IMR-90 (cell line): Measurements from ENCODE around the gene MOB3A. TPM values are rescaled to one million over a fixed set of nuclear protein-coding genes. Genes with fewer than 3 reads are reported as not detected.

Experiments
- ATAC-seq: fragments of 200-7000 bp; cut with Tn5 transposase; 2 replicates; pipeline ENCODE4 v1.9.1; 2020; ENCODE audit warnings: low read depth, mild to moderate bottlenecking, moderate library complexity
- BruUV-seq: library from RNA; stranded (reverse); fragments of 400-500 nt; replicated peaks from 2 replicates; lab custom pipeline; 2021; lab: Mats Ljungman, UMichigan
- CTCF ChIA-PET: fragments of 300-600 bp; formaldehyde crosslinking; extraction: SDS; loops from one replicate; lab custom pipeline; 2021; ENCODE audit warnings: antibody characterized with exemption; lab: Yijun Ruan, JAX
- POLR2A ChIA-PET: fragments of 300-600 bp; sonication (Branson Sonifier 250); formaldehyde crosslinking; loops from one replicate; lab custom pipeline; 2022; ENCODE audit warnings: antibody characterized with exemption; ENCODE audit not compliant: unreplicated experiment; lab: Charles Lee
- DNase-seq: peaks from one replicate; pipeline ENCODE4 v3.0.0; 2013
- H2AFZ ChIP-seq: replicated peaks from 2 replicates; pipeline ENCODE3; 2013; ENCODE audit warnings: low read length, mild to moderate bottlenecking; ENCODE audit not compliant: poor library complexity
- H2AK5ac ChIP-seq: 2 replicates; pipeline ENCODE4 v1.6.1; 2013; ENCODE audit warnings: low read depth, low read length, inconsistent platforms
- H2AK9ac ChIP-seq: replicated peaks from 2 replicates; pipeline ENCODE3; 2013; ENCODE audit warnings: mild to moderate bottlenecking, low read depth, low read length, moderate library complexity; ENCODE audit not compliant: poor library complexity
- H2BK120ac ChIP-seq: 2 replicates; pipeline ENCODE4 v1.6.1; 2013; ENCODE audit warnings: low read depth, low read length, inconsistent platforms
- H2BK15ac ChIP-seq: 3 replicates; pipeline ENCODE4 v1.6.1; 2013; ENCODE audit warnings: low read depth, low read length, inconsistent platforms
- H2BK20ac ChIP-seq: 2 replicates; pipeline ENCODE4 v1.6.1; 2013; ENCODE audit warnings: low read depth, mild to moderate bottlenecking, inconsistent platforms, low read length, moderate library complexity
- H2BK5ac ChIP-seq: 2 replicates; pipeline ENCODE4 v1.6.1; 2013; ENCODE audit warnings: mild to moderate bottlenecking, low read depth, low read length, inconsistent platforms; ENCODE audit not compliant: poor library complexity, severe bottlenecking
- H3K14ac ChIP-seq: replicated peaks from 2 replicates; pipeline ENCODE4 v1.6.1; 2013; ENCODE audit warnings: low read depth, low read length, inconsistent platforms
- H3K18ac ChIP-seq: 2 replicates; pipeline ENCODE4 v1.6.1; 2013; ENCODE audit warnings: low read depth, low read length, control low read depth
- H3K23ac ChIP-seq: 2 replicates; pipeline ENCODE4 v1.6.1; 2013; ENCODE audit warnings: low read depth, low read length, inconsistent platforms
- H3K27ac ChIP-seq: 2 replicates; pipeline ENCODE4 v1.5.1; 2013; ENCODE audit warnings: mild to moderate bottlenecking, control low read depth, low read length; ENCODE audit not compliant: insufficient read depth
- H3K27me3 ChIP-seq: 2 replicates; pipeline ENCODE4 v1.6.1; 2013; ENCODE audit warnings: low read length; ENCODE audit not compliant: control insufficient read depth, insufficient read depth
- H3K36me3 ChIP-seq: 2 replicates; pipeline ENCODE4 v1.6.1; 2013; ENCODE audit warnings: low read length, mixed read lengths; ENCODE audit not compliant: control insufficient read depth, insufficient read depth
- H3K4ac ChIP-seq: 2 replicates; pipeline ENCODE4 v1.6.1; 2013; ENCODE audit warnings: low read depth, low read length, inconsistent platforms
- H3K4me1 ChIP-seq: 2 replicates; pipeline ENCODE4 v1.6.1; 2013; ENCODE audit warnings: low read length, mixed read lengths; ENCODE audit not compliant: control insufficient read depth, insufficient read depth
- H3K4me2 ChIP-seq: 2 replicates; pipeline ENCODE4 v1.6.1; 2013; ENCODE audit warnings: low read depth, mild to moderate bottlenecking, control low read depth, low read length, moderate library complexity
- H3K4me3 ChIP-seq: 2 replicates; pipeline ENCODE4 v1.5.1; 2013; ENCODE audit warnings: low read depth, mild to moderate bottlenecking, control low read depth, low read length, moderate library complexity; ENCODE audit not compliant: insufficient read depth
- H3K56ac ChIP-seq: 2 replicates; pipeline ENCODE4 v1.6.1; 2013; ENCODE audit warnings: low read length, inconsistent platforms; ENCODE audit not compliant: insufficient read depth; ENCODE audit errors: extremely low read depth
- H3K79me1 ChIP-seq, 2 experiments: 2 replicates each; pipeline ENCODE4 v1.6.1; 2013; ENCODE audit warnings: low read length in 2 of 2, inconsistent platforms in 1 of 2, low read depth in 1 of 2
- H3K9ac ChIP-seq: 2 replicates; pipeline ENCODE4 v1.6.1; 2013; ENCODE audit warnings: low read depth, low read length, control low read depth
- H3K9me1 ChIP-seq: 2 replicates; pipeline ENCODE4 v1.6.1; 2013; ENCODE audit warnings: low read length, inconsistent platforms; ENCODE audit not compliant: insufficient read depth
- H3K9me3 ChIP-seq: 2 replicates; pipeline ENCODE4 v1.6.1; 2013; ENCODE audit warnings: low read length; ENCODE audit not compliant: control insufficient read depth, insufficient read depth
- H4K20me1 ChIP-seq: 2 replicates; pipeline ENCODE4 v1.6.1; 2013; ENCODE audit warnings: low read length, inconsistent platforms; ENCODE audit not compliant: insufficient read depth
- H4K5ac ChIP-seq: 2 replicates; pipeline ENCODE4 v1.6.1; 2013; ENCODE audit warnings: mild to moderate bottlenecking, low read depth, low read length, control low read depth
- H4K8ac ChIP-seq, 2 experiments: 2 replicates each; pipeline ENCODE4 v1.6.1; 2013; ENCODE audit warnings: low read depth in 2 of 2, low read length in 2 of 2, control low read depth in 1 of 2, inconsistent platforms in 1 of 2
- H4K91ac ChIP-seq: 2 replicates; pipeline ENCODE4 v1.6.1; 2013; ENCODE audit warnings: low read depth, low read length, inconsistent platforms; ENCODE audit not compliant: insufficient read depth
- BHLHE40 ChIP-seq: fragments of 150-350 bp; IDR thresholded peaks from 2 replicates; pipeline ENCODE4 v1.6.1; 2016; ENCODE audit warnings: mild to moderate bottlenecking, low read depth, low read length
- CEBPB ChIP-seq: IDR thresholded peaks from 2 replicates; pipeline ENCODE4 v1.6.1; 2012; ENCODE audit warnings: low read depth, low read length, improper control_type of control experiment
- CHD1 ChIP-seq: IDR thresholded peaks from 2 replicates; pipeline ENCODE4 v1.6.1; 2012; ENCODE audit warnings: low read depth, low read length, improper control_type of control experiment
- FOS ChIP-seq: fragments of 150-350 bp; IDR thresholded peaks from 2 replicates; pipeline ENCODE4 v1.6.1; 2016; ENCODE audit warnings: low read depth, low read length
- MAFK ChIP-seq: IDR thresholded peaks from 2 replicates; pipeline ENCODE4 v1.6.1; 2012; ENCODE audit warnings: low read depth, low read length, improper control_type of control experiment
- MXI1 ChIP-seq: IDR thresholded peaks from 2 replicates; pipeline ENCODE4 v1.6.1; 2012; ENCODE audit warnings: low read depth, mild to moderate bottlenecking, low read length, moderate library complexity, borderline replicate concordance
- NFE2L2 ChIP-seq: fragments of 150-350 bp; IDR thresholded peaks from 2 replicates; pipeline ENCODE4 v1.6.1; 2016; ENCODE audit warnings: low read depth, mild to moderate bottlenecking, low read length
- POLR2A ChIP-seq: IDR thresholded peaks from 2 replicates; pipeline ENCODE4 v1.6.1; 2012; ENCODE audit warnings: mild to moderate bottlenecking, low read depth, low read length
- RAD21 ChIP-seq: IDR thresholded peaks from 2 replicates; pipeline ENCODE4 v1.6.1; 2012; ENCODE audit warnings: low read length, improper control_type of control experiment
- RCOR1 ChIP-seq: IDR thresholded peaks from 2 replicates; pipeline ENCODE4 v1.6.1; 2012; ENCODE audit warnings: mild to moderate bottlenecking, low read length, improper control_type of control experiment; ENCODE audit not compliant: insufficient replicate concordance
- RFX5 ChIP-seq: IDR thresholded peaks from 2 replicates; pipeline ENCODE4 v1.8.0; 2012; ENCODE audit warnings: low read depth, mild to moderate bottlenecking, low read length, moderate library complexity
- SMC3 ChIP-seq: fragments of 150-350 bp; IDR thresholded peaks from 2 replicates; pipeline ENCODE4 v1.6.1; 2016; ENCODE audit warnings: low read depth, mild to moderate bottlenecking, antibody characterized with exemption, low read length, moderate library complexity
- WGBS, 2 experiments: methylation state at CpG; one replicate each; pipeline versions ENCODE4 v1.1.5 to v1.1.7; 2013; ENCODE audit warnings: missing lambda C conversion rate in 2 of 2; ENCODE audit not compliant: insufficient read length in 1 of 2; ENCODE audit errors: extremely low coverage in 2 of 2; 5-methylcytosine and 5-hydroxymethylcytosine counted together
- dilution Hi-C: fragments of 300-500 bp; cut with HindIII; formaldehyde crosslinking; loops from one replicate; pipeline ENCODE4 v1.14.3; 2018; ENCODE audit warnings: low sequenced_read_pairs; ENCODE audit not compliant: unreplicated experiment
- in situ Hi-C: fragments of 300-500 bp; cut with MboI; formaldehyde crosslinking; loops from 3 replicates; pipeline ENCODE4 v1.14.3; 2019; ENCODE audit warnings: low sequenced_read_pairs, inconsistent platforms, mixed read lengths
- intact Hi-C: fragments of 100-400 bp; cut with micrococcal nuclease; formaldehyde crosslinking; loops from 2 replicates; pipeline ENCODE4 v1.10.0; 2022
- polyA plus RNA-seq, 3 experiments: library from polyadenylated mRNA; depleted of rRNA; stranded (reverse); fragments of >200 nt; gene quantifications; 2 replicates each; pipeline ENCODE4 v1.2.3, GENCODE V29; 2012; ENCODE audit warnings: low replicate concordance in 1 of 3
- total RNA-seq: library from RNA; depleted of rRNA; stranded (reverse); fragments of >200 nt; gene quantifications from 2 replicates; pipeline ENCODE4 v1.2.3, GENCODE V29; 2012
- TF ChIP-seq, protein P1 (sequence below): fragments of 150-350 bp; IDR thresholded peaks from 2 replicates; pipeline ENCODE4 v1.6.1; 2016; ENCODE audit warnings: low read depth, mild to moderate bottlenecking, low read length, moderate library complexity, borderline replicate concordance
- TF ChIP-seq, protein P2 (sequence below): fragments of 150-350 bp; IDR thresholded peaks from 2 replicates; pipeline ENCODE4 v1.6.1; 2017; ENCODE audit warnings: mild to moderate bottlenecking, antibody characterized with exemption, low read length, low read depth
- TF ChIP-seq, protein P3 (sequence below): conservative IDR thresholded peaks from 2 replicates; pipeline ENCODE4 v1.5.1; 2012; ENCODE audit warnings: mild to moderate bottlenecking, low read depth, low read length, improper control_type of control experiment

MOB3A gene
- total and polyA plus RNA-seq, 2 of the 4 experiments (the other 2 are of a cell fraction) = 9.3 to 26.5 TPM

DNA sequence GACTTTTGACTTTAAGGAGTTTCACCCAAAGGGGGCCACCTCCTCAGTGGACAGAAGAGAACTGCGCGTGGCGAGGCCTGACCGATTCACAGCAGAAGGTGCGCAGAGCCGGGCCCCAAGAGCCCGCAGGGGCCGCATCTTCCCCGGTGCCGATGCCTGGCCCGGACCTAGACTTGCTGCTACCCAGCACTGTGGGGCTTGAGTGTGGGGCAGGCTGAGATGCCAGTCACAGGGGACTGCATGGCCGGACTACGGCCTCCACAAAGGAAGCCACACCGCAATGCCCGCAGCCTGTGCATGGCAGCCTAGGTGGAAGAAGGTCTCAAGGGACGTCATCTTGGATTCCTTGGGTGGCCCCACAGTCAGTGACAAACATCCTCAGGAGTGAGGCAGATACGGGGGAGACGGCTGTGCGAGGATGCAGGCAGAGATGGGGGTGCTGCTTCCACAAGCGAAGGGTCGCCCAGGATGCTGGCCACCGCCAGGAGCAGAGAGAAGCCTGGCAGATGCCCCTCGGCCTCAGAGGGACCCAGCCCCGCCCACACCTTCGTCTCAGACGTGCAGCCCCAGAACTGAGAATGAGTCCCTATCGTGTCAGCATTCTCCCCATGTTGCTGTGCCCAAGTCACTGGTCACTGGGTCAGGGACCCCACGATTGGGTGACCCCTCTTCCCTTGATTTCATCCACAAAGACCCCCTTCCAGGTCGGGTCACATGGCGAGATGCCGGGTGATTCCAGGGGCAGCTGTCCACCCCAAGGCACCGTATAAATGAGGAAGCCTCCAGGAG, 16.9 kb downstream of the MOB3A start:
- no peak overlapping the region for H3K56ac ChIP-seq
- H2AK9ac ChIP-seq = peak overlapping the region; percentile 50
- 91% methylated on average over 9 of the region's 32 CpGs; no CpG with 5 or more reads in 1 of the 2 experiments for WGBS, 2 experiments
- no peak overlapping the region for H3K4me3 ChIP-seq
- H3K9ac ChIP-seq = no peak overlapping the region
- H3K36me3 ChIP-seq = peaks cover 64% of the 10 kb centered on the region
- H2BK120ac ChIP-seq = no peak overlapping the region
- H3K23ac ChIP-seq = no peak overlapping the region
- in situ Hi-C loops (no loop called here), intact Hi-C loops (no loop called here), dilution Hi-C loops (no loop called here)
- H3K4me1 ChIP-seq = no peaks in the 10 kb centered on the region
- H2BK5ac ChIP-seq = no peak overlapping the region
- no peak overlapping the region for H3K27ac ChIP-seq
- POLR2A ChIA-PET = interaction anchor here (0.5 kb wide), 1 partner anchor 15 kb away, joined by 15 read pairs; no protein-coding TSS in a partner anchor
- CTCF ChIA-PET = no interaction called here
- H3K4me2 ChIP-seq = no peak overlapping the region
- H2AK5ac ChIP-seq = no peak overlapping the region
- BruUV-seq = no TSS peak
- H3K14ac ChIP-seq = no peak overlapping the region
- H2BK20ac ChIP-seq = no peak overlapping the region
- no peaks in the 10 kb centered on the region for H3K27me3 ChIP-seq
- no peak overlapping the region for H3K4ac ChIP-seq
- no peaks in the 10 kb centered on the region for H3K9me1 ChIP-seq
- no peak overlapping the region for H2AFZ ChIP-seq
- H3K9me3 ChIP-seq = no peaks in the 10 kb centered on the region
- no peak overlapping the region for H2BK15ac ChIP-seq
- H4K91ac ChIP-seq = no peak overlapping the region
- H4K8ac ChIP-seq = no peak overlapping the region
- H4K5ac ChIP-seq = no peak overlapping the region
- peaks cover 9% of the 10 kb centered on the region; the same call in 1 of the 2 replicates for H4K20me1 ChIP-seq
- peaks cover 20 to 30% of the 10 kb centered on the region in 2 experiments; a peak in 3 of 4 replicates for H3K79me1 ChIP-seq
- H3K18ac ChIP-seq = no peak overlapping the region
- ATAC-seq (no peak), DNase-seq (no peak)
- no peak for TF ChIP-seq CEBPB
- TF ChIP-seq RFX5 = no peak
- TF ChIP-seq FOS = no peak
- TF ChIP-seq BHLHE40 = no peak
- TF ChIP-seq POLR2A = no peak
- no peak for TF ChIP-seq MAFK
- TF ChIP-seq, protein P1, sequence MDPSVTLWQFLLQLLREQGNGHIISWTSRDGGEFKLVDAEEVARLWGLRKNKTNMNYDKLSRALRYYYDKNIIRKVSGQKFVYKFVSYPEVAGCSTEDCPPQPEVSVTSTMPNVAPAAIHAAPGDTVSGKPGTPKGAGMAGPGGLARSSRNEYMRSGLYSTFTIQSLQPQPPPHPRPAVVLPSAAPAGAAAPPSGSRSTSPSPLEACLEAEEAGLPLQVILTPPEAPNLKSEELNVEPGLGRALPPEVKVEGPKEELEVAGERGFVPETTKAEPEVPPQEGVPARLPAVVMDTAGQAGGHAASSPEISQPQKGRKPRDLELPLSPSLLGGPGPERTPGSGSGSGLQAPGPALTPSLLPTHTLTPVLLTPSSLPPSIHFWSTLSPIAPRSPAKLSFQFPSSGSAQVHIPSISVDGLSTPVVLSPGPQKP = no peak
- TF ChIP-seq SMC3 = no peak
- no peak for TF ChIP-seq RCOR1
- no peak for TF ChIP-seq CHD1
- TF ChIP-seq, protein P2, sequence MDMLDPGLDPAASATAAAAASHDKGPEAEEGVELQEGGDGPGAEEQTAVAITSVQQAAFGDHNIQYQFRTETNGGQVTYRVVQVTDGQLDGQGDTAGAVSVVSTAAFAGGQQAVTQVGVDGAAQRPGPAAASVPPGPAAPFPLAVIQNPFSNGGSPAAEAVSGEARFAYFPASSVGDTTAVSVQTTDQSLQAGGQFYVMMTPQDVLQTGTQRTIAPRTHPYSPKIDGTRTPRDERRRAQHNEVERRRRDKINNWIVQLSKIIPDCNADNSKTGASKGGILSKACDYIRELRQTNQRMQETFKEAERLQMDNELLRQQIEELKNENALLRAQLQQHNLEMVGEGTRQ = no peak
- TF ChIP-seq, protein P3, sequence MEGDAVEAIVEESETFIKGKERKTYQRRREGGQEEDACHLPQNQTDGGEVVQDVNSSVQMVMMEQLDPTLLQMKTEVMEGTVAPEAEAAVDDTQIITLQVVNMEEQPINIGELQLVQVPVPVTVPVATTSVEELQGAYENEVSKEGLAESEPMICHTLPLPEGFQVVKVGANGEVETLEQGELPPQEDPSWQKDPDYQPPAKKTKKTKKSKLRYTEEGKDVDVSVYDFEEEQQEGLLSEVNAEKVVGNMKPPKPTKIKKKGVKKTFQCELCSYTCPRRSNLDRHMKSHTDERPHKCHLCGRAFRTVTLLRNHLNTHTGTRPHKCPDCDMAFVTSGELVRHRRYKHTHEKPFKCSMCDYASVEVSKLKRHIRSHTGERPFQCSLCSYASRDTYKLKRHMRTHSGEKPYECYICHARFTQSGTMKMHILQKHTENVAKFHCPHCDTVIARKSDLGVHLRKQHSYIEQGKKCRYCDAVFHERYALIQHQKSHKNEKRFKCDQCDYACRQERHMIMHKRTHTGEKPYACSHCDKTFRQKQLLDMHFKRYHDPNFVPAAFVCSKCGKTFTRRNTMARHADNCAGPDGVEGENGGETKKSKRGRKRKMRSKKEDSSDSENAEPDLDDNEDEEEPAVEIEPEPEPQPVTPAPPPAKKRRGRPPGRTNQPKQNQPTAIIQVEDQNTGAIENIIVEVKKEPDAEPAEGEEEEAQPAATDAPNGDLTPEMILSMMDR = no peak
- no peak for TF ChIP-seq NFE2L2
- TF ChIP-seq MXI1 = no peak
- no peak for TF ChIP-seq RAD21
